ENCODE results near the gene CENPB.

The CENPB gene

DNA sequence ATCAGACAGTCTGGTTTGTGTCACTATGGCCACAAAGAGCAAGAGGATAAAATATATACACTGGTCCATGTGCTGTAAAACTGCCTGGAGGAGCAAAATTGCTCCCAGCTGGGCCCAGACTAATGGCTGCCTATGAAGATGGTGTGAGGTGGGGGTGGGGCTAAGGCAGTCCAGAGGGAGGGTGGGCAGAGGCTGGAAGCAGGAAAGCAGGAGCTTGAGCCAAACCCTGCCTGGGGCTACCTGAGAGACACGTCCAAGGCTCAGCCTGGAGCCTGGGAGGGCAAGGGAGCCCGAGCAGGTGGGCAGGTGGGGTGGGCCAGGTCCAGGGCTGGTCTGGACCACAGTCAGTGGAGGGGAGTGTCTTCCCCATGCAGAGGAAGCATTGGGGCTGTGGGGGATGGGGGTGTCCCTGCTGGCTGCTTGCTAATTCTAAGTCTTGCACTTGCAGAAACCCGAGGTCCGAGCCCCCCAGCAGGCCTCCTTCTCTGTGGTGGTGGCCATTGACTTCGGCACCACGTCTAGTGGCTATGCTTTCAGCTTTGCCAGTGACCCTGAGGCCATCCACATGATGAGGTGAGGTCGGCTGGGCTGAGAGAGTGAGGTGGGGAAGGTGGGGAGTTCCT is 44.6 kb downstream of the CENPB start:
- DNase-seq, result no peak
- in situ Hi-C loops (cut with HindIII; ENCODE audit: low pct_ligation_motif_present, low pct_unique_long_range_greater_than_20kb, low sequenced_read_pairs), result no loop called here

GRCh38 chr20:3740615-3741301 is 45.8 kb downstream of the CENPB start:
- in situ Hi-C loops (cut with HindIII; ENCODE audit: low pct_ligation_motif_present, low pct_unique_long_range_greater_than_20kb, low sequenced_read_pairs), result no loop called here
- no peak for DNase-seq

GRCh38 chr20:3739926-3740451 is 46.6 kb downstream of the CENPB start:
- in situ Hi-C loops (cut with HindIII; ENCODE audit: low pct_ligation_motif_present, low pct_unique_long_range_greater_than_20kb, low sequenced_read_pairs), result no loop called here
- DNase-seq, result no peak

GRCh38 chr20:3739054-3739925 is 47.2 kb downstream of the CENPB start:
- in situ Hi-C loops (cut with HindIII; ENCODE audit: low pct_ligation_motif_present, low pct_unique_long_range_greater_than_20kb, low sequenced_read_pairs), result no loop called here
- no peak for DNase-seq

- in situ Hi-C loops (cut with HindIII; ENCODE audit: low pct_ligation_motif_present, low pct_unique_long_range_greater_than_20kb, low sequenced_read_pairs), result no loop called here
- DNase-seq, result no peak
These were observed 48.2 kb downstream of the CENPB start for GRCh38 chr20:3738111-3739053.

DNA sequence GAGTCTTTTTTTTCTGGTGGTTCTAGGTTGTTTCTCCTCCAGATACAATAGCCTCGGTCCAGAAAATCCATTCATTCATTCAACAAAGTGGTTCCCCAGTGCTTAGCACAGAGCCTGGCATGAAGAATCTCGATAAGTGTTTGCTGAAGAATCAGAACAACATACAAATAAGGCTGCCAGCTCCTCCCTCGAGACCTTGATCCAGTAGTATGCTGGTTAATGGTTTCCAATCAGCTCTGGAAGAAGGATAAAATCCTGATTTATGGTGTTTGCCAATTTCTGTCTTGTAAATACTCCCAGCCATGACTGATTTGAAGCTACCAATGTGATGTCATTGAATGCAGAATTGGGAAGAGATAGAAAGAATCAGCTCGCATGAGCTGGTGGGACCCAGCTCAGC is 50.8 kb downstream of the CENPB start:
- in situ Hi-C loops (cut with HindIII; ENCODE audit: low pct_ligation_motif_present, low pct_unique_long_range_greater_than_20kb, low sequenced_read_pairs), result no loop called here
- DNase-seq, result no peak

GRCh38 chr20:3734111-3734843 is 52.3 kb downstream of the CENPB start:
- DNase-seq, result no peak
- in situ Hi-C loops (cut with HindIII; ENCODE audit: low pct_ligation_motif_present, low pct_unique_long_range_greater_than_20kb, low sequenced_read_pairs), result no loop called here

All from ACHN (cell line).